HT-29 (cell line): ENCODE data around the gene CHST14. TPM values are rescaled to one million over a fixed set of nuclear protein-coding genes. Genes with fewer than 3 reads are reported as not detected.

Source experiments
- DNase-seq: peaks from one replicate; pipeline ENCODE4 v3.0.0-alpha.2; 2015; ENCODE audit warnings: low spot score
- total RNA-seq: library from RNA; depleted of rRNA; stranded (reverse); fragments of >200 nt; shearing (Covaris generic); gene quantifications from 2 replicates; pipeline ENCODE4 v1.2.3, GENCODE V29; 2014; rRNA removed

The CHST14 gene
- total RNA-seq, 1 experiment from 2014 or later, result 8.6 TPM

- DNase-seq, result no peak
Observed at GRCh38 chr15:40489274-40490175, 18.7 kb downstream of the CHST14 start.

- no peak for DNase-seq
Observed at GRCh38 chr15:40493089-40493840, 22.5 kb downstream of the CHST14 start.

- no peak for DNase-seq
Observed at GRCh38 chr15:40495516-40495915, 24.7 kb downstream of the CHST14 start.

- no peak for DNase-seq
Observed at GRCh38 chr15:40498418-40498817, 27.6 kb downstream of the CHST14 start.

GRCh38 chr15:40498891-40499290 is 28.1 kb downstream of the CHST14 start:
- DNase-seq, result no peak

- no peak for DNase-seq
Observed at GRCh38 chr15:40499931-40500330, 29.1 kb downstream of the CHST14 start.

- no peak for DNase-seq
Observed at GRCh38 chr15:40500568-40501330, 30.0 kb downstream of the CHST14 start.

GRCh38 chr15:40501487-40501886 is 30.7 kb downstream of the CHST14 start:
- no peak for DNase-seq

- DNase-seq, result peak; percentile 78
Observed at GRCh38 chr15:40506964-40507571, 36.3 kb downstream of the CHST14 start.

- no peak for DNase-seq
Observed at GRCh38 chr15:40508216-40508615, 37.4 kb downstream of the CHST14 start.

GRCh38 chr15:40510201-40510600 is 39.4 kb downstream of the CHST14 start:
- DNase-seq, result no peak

- DNase-seq, result no peak
Observed at GRCh38 chr15:40511093-40511471, 40.3 kb downstream of the CHST14 start.

GRCh38 chr15:40511472-40512133 is 40.8 kb downstream of the CHST14 start:
- DNase-seq, result peak; percentile 80

- DNase-seq, result no peak
Observed at GRCh38 chr15:40512440-40512839, 41.7 kb downstream of the CHST14 start.

GRCh38 chr15:40513609-40514008 is 42.8 kb downstream of the CHST14 start:
- no peak for DNase-seq

GRCh38 chr15:40516322-40516721 is 45.5 kb downstream of the CHST14 start:
- no peak for DNase-seq

Other genes starting within 250 kb of the CHST14 start
- 6.4 and 17.7 TPM in 2 replicates for gene PAK6, start 231.9 kb upstream of the CHST14 start, total RNA-seq
- not detected in 2 replicates for gene ANKRD63, start 187.9 kb upstream of the CHST14 start, total RNA-seq
- gene PLCB2, start 163.0 kb upstream of the CHST14 start, total RNA-seq, result 0.38 and 0.91 TPM in 2 replicates
- 7.9 and 10.2 TPM in 2 replicates for gene INAFM2, start 147.3 kb upstream of the CHST14 start, total RNA-seq
- 15.3 and 16.4 TPM in 2 replicates for gene CCDC9B, start 130.0 kb upstream of the CHST14 start, total RNA-seq
- gene PHGR1, start 120.0 kb upstream of the CHST14 start, total RNA-seq, result 72.8 and 94.3 TPM in 2 replicates
- 0.81 and 1.3 TPM in 2 replicates for gene DISP2, start 112.8 kb upstream of the CHST14 start, total RNA-seq
- 58.7 and 72.9 TPM in 2 replicates for gene KNSTRN, start 88.3 kb upstream of the CHST14 start, total RNA-seq
- 38.8 and 44.6 TPM in 2 replicates for gene IVD, start 65.2 kb upstream of the CHST14 start, total RNA-seq
- 26.6 and 26.7 TPM in 2 replicates for gene BAHD1, start 30.0 kb upstream of the CHST14 start, total RNA-seq
- gene CCDC32, start 94.1 kb downstream of the CHST14 start, total RNA-seq, result 19.6 and 21.7 TPM in 2 replicates
- gene RPUSD2, start 98.3 kb downstream of the CHST14 start, total RNA-seq, result 26.7 and 38.7 TPM in 2 replicates
- 13.1 and 17.7 TPM in 2 replicates for gene KNL1, start 123.3 kb downstream of the CHST14 start, total RNA-seq
- gene RAD51, start 224.2 kb downstream of the CHST14 start, total RNA-seq, result 15.7 and 16.1 TPM in 2 replicates